ENCODE results near the gene RUBCN.
"Not testable (repeated sequence)": the region's sequence is repeated elsewhere in the genome, so short reads cannot be mapped to it uniquely, and the experiment has no call there.

DNA sequence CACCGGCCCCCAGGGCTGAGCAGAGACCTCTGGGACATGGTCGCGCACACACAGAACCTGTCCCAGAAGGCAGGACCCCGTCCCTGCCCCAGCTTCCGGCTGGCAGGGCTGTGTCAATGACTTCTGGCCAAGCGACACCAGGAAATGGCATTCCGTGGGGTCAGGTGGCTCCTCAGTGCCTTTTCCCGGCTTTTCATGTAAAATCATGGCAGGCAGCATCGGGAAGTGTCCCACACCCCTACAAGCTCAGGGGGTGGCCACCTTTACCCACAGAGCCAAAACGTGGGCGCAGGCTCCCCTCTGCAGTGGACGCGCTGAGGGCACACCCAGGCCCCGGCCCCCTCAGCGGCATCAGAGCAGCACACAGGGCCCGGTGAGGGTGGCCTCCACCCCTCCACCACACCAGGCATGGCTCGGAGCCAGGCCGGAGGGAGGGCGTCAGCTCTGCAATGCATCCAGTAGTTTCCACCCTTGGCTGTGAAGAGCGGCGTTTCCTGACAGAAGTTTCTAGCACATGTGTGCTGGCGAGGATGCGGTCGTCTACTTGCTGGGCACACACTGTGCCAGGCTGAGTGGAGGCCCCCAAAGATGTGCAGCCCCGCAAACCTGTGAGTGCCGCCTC is 70.4 kb downstream of the RUBCN start:
- TF ChIP-seq, protein P1, sequence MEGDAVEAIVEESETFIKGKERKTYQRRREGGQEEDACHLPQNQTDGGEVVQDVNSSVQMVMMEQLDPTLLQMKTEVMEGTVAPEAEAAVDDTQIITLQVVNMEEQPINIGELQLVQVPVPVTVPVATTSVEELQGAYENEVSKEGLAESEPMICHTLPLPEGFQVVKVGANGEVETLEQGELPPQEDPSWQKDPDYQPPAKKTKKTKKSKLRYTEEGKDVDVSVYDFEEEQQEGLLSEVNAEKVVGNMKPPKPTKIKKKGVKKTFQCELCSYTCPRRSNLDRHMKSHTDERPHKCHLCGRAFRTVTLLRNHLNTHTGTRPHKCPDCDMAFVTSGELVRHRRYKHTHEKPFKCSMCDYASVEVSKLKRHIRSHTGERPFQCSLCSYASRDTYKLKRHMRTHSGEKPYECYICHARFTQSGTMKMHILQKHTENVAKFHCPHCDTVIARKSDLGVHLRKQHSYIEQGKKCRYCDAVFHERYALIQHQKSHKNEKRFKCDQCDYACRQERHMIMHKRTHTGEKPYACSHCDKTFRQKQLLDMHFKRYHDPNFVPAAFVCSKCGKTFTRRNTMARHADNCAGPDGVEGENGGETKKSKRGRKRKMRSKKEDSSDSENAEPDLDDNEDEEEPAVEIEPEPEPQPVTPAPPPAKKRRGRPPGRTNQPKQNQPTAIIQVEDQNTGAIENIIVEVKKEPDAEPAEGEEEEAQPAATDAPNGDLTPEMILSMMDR (IDR thresholded peaks at IDR 0.05) = not testable (repeated sequence)
- TF ChIP-seq POLR2A (IDR thresholded peaks at IDR 0.05) = not testable (repeated sequence)
